HG02571 (cell line): ENCODE measurements around the gene HMX3.

Experiments
- ATAC-seq: cut with Tn5 transposase; IDR thresholded peaks from one replicate; pipeline ENCODE4 v1.9.1; 2021; ENCODE audit warnings: mild to moderate bottlenecking, moderate library complexity; ENCODE audit not compliant: unreplicated experiment

The HMX3 gene

DNA sequence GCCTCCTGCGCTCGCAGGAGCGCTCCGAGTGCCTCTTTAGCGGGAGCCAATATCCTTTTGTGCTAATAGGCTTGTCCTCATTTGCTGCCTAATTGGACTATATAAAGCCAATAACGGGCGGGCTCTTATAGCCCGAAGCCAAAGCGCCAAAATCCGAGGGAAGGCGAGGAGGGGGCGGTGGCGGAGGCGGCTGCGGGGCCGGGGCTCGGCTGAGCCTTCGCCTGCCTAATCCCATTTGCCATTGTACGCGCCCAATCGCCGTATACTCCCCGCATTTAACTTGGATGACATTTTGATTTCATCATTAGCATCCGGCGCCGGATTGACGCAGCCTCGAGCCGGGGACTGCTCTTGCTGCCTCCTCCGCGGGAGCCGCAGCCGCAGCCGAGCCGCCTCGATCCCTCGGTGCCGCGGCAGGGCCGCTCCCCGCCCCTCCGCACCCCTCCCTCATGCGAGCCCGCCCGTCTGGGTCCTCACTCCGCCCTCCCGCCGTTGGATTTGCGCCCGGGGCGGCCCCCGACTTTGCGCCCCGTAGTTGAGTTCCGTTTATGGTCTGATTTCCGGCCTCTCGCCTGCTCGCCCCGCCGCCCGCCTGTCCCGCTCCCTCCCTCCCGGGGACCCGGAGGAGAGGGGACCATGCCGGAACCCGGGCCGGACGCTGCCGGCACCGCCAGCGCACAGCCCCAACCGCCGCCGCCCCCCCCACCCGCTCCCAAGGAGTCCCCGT, at the start of gene HMX3:
TSS of gene HMX3 (plus strand) at position 556 of the 727 bp plus-strand sequence. CDS start at position 637, 81 bp downstream.
- no peak for ATAC-seq

GRCh38 chr10:123086281-123086680, 49.5 kb upstream of the HMX3 start:
- ATAC-seq = no peak

GRCh38 chr10:123087348-123087747, 48.4 kb upstream of the HMX3 start:
- no peak for ATAC-seq

- ATAC-seq = no peak
Measured at GRCh38 chr10:123087786-123088185, 48.0 kb upstream of the HMX3 start.

DNA sequence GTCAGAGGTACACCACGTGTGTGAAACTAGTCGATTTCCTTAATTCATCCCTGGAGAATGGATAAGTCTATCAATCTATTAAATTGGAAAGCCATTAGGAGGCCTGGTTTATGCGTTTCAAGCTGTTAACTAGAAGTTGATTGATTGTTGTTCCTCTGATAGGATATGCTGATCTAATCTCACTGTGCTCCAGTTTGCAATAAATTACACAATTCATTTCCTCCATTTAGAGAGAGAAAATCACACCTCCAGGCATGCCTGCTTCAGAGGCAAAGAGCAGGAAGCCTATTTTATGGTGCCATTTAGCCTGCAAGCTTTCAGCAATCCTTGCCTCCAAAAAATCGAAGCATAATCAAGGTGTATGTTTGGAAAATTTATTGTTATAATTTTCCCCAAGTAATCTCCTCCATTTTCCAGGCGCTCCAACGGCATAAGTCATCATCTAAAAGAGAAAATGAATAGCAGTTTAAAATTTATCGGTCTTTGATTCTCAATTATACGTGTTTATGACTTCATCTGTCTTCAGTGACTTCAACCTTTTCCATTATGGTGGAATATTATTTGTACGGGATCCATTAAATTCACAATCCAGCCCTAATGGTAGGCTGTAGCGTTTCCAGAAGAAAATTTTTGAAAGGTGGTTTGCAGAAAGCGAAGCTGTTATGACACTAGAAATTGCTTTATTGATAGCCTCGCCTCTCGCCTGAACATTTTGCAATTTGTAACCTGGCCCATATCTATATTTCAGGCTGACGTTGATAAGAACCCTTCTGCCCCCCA, 42.9 kb upstream of the HMX3 start:
- no peak for ATAC-seq

DNA sequence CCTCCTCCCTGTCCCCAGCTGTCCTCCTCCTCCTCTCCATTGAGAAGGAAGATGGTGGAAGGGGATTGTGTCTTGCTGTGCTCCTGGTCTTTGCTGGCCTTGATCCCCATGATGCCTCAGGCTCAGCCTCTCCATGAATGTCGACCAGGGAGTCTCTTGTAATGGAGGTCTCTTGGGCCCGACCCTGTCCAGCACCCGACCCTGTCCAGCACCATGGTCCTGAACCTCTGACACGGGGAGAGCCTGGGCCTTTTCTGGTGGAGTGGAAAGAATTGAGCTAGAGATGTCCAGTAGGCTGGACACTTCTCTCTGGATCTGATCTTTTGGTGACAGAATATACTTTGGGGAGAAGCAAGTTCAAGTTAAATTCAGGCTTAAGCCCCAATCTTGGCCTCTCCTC, 42.3 kb upstream of the HMX3 start:
- no peak for ATAC-seq

DNA sequence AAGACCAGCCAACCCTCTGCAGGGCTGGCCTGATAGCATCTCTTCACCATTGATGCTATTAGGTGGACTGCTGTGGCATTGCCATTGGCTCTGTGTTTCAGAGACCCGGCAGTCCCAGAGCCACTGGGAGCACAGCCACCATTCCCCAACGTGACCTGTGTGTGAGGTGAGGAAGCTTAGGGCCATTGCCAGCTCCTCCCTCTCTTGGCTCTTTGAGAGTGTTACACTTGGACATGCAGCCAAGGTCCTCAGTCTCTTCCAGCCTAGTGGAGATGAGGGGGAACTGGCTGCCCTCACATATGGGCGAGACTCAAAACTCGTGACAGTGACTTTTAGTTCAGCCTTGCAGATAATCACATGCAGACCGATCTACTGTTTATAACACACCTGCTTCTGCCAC, 39.3 kb upstream of the HMX3 start:
- no peak for ATAC-seq

- ATAC-seq = no peak
Measured at GRCh38 chr10:123097039-123097438, 38.7 kb upstream of the HMX3 start.

GRCh38 chr10:123100030-123100762, 35.6 kb upstream of the HMX3 start:
- ATAC-seq = no peak

DNA sequence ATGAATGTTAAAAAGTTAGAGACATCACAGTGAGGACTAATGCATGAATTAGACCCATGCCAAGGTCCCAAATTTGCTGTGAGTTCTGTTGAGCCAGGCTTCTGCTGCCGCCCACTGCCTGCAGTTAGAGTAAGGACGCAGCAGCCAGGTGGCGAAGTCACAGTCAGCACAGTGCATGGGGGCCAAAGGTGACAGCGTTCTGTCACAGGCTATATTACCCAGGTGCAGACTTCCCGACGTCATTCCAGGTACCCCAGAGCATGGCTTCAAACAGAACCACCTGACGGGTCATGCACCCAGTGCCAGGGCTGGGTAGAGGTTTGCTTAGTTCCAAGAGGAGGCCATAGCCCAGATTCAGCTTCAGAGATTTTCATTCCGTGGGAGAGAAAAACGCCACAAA, 33.9 kb upstream of the HMX3 start:
- ATAC-seq = no peak

DNA sequence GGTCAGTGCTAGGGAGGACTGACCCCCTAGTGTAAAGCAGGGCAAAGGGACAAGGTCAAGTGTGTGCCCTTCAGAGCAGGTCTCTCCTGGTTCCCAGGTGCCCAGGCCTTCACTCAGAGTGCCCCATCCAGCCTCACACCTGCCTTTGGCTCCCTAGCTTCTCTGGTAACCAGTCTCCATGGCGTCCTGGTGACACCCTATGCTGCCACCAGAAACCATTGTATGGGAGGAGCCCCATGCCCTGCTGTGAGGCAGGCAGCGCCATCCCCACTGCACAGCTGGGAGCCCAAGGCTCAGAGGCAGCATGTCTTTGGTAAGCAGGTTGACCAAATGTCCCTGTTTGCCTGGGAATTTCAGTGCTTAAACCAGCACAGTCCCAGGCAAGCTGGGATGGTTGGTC, 33.1 kb upstream of the HMX3 start:
- no peak for ATAC-seq

DNA sequence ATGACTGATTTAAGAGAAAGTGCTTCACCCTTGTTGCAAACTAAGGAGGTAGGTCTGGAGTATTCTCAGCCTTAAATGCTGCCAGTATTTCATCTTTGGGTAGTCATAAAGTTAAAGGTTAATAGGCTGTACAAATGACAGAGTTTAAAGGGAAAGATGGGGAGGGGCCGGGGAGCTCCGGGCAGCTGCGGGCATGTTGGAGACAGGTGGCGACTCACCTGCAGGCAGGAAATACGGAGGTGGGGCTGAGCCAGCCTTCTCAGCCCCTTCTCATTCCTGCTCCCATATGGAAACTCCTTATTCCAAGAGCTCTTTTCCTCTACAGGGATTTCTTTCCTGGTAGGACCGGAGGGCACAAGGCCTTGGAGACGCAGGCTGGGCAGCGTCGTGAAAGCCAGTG, 31.8 kb upstream of the HMX3 start:
- no peak for ATAC-seq

GRCh38 chr10:123109466-123109865, 26.3 kb upstream of the HMX3 start:
- ATAC-seq = no peak

DNA sequence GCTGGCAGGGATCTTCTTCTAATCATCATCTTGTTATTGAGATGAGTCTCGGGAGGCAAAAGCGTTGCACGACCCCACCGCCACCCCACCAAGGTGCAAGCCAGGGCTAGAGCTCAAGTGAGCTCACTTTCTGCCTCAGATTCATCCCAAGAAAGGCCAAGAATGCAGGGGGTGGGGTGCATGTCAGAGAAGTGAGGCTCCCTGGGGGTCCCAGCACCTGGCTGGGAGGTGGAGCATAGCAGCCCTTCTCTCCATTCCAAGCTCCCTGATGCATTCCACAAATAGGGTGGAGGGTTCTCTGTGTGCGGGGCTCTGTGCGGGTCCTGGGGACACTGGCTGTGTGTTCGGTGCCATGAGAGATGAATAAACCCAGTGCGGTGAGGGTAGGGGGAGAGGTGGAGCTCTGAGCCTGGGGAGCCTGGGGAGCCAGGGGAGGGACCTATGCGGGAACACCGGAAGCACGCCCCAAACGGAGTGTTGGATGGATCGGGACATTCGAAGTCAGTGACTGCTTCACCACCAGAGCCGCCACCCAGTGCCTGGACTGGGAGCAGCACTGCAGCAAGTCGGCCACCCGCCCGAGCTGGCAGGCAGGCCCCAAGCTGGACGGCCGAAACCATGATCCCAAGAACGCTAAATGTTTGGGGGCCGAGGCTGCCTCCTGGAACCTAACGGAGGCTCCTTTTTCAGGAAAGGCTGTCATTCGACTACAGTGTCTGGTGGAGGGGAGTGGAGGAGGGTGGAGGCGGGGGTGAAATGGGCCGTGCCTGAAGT, 17.9 kb upstream of the HMX3 start:
- no peak for ATAC-seq

DNA sequence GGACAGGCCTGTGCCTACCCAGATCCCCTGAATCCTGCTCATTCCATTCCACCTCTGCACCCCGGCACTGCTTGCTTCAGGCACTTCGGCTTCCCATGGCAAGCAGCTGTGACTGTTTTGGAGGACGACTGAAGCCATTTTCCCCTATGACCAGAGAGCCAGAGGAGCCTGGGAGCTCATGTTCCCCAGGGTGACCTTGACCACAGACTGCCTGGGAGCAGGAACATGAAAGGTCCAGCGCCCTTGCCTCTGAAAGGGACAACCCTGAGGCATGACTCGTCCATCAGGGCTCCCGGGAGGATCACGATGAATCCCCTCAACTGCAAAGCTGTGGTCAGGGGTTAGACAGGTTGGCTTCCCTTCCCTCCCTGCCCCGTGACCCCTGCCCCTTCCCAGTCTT, 16.7 kb upstream of the HMX3 start:
- no peak for ATAC-seq

DNA sequence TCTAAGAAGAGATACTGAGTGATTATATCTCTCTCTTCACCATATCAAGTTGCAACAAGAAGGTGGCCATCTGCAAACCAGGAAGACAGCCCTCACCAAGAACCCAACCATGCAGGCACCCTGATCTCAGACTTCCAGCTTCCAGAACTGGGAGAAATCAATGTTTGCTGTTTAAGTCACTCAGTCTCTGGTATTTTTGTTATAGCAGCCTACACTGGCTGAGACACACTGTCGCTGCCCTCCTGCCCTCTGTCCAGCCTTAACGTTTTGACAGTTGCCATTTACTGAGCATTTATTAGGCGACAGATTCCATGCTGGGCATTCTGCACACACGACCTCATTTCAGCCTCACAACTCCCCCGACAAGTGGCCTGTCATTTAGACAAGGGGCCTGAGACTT, 9.5 kb upstream of the HMX3 start:
- ATAC-seq = no peak

GRCh38 chr10:123129618-123130271, 6.0 kb upstream of the HMX3 start:
- ATAC-seq = no peak

- ATAC-seq = no peak
Measured at GRCh38 chr10:123132576-123133477, 2.9 kb upstream of the HMX3 start.

DNA sequence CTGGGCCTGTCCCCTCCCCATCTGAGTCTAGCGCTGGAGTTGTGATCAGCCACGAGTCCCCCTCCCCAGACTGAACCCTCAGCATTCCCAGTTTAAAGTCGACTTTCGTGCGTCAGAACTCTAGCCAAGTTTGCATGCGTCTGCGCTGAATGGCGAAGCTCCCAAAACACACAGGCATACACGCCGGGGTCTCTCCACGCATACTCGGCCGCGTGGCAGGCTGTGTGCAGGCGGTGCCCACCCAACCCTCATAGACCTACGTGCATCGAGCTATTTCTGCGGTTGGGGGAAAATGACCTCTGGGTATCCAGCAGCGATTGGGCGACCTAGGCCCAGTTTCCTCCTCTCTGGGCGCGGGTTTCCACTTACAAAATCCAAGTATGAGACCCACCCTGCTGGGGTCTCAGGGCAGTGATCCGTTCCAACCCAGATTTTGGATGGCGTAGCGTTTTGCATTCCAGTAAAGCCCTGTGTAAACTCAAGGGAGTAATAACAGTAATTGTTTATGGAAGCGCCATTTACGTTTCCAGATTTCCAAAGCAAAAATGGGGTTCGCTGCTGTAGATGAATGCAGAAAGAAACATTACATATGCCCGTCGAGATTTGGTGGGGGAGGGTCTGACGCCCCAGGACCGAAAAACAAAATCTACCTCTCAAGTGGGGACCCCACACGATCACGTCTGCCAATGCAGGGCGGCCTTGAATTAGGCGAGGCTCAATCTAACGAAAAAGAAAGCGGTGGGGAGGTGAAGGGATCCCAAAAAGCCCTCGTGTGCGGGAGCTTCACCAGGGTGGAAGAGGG, 2.0 kb upstream of the HMX3 start:
- no peak for ATAC-seq
